Dedifferentiated amniotic fluid mesenchymal stem cell (primary cell): ENCODE results near the gene EPB41L2.
"Not testable (repeated sequence)": the region's sequence is repeated elsewhere in the genome, so short reads cannot be mapped to it uniquely, and the experiment has no call there.

Experiments used
- DNase-seq: peaks from one replicate; pipeline ENCODE4 v3.0.0-alpha.2; 2016; ENCODE audit errors: extremely low spot score

Gene EPB41L2

GRCh38 chr6:131063028-131063763 lies at the start of gene EPB41L2:
EPB41L2 (minus strand) TSS chr6:131063245; CDS start chr6:130956485, 106,760 bp downstream.
- DNase-seq = peak; percentile 87

- no peak for DNase-seq
Measured at GRCh38 chr6:131112249-131112648, 49.2 kb upstream of the EPB41L2 start.

DNA sequence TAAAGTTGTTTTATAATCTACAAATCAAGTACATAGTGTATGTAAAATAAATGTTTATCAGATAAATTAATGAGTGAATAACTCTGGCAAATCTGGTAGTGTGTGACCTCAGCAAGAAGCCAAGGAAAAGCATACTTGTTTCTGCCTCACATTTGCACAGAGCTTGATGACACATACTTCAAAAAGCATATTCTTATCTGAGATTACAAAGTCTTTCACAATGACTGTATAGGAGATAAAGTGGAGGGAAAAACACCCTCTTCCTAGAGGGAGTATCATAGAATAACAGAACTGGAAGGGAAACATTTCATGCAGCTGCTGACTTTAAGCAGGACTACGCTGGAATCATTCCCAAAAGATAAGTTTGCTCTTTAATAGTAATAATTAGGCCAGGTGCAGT lies 44.1 kb upstream of the EPB41L2 start:
- peak; percentile 60 for DNase-seq

- DNase-seq = no peak
Measured at GRCh38 chr6:131103901-131104300, 40.9 kb upstream of the EPB41L2 start.

DNA sequence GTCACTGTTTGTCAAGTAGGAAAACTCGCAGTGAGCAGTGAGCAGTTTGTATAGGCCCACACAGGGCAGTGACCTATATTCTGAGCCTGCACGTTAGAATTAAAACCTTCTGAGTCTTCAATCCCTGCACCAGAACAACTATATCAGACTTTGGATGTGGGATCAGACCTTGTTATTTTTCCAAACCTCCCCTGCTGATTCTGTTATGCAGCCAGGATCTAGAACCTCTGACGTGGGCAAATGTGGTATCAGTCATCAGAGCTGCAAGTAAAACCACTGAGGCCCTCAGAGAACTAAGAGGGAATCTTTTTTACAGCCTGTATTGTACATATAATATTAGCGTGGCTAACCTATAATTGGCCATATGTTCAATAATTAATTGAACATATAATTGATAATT lies 40.3 kb upstream of the EPB41L2 start:
- no peak for DNase-seq

DNA sequence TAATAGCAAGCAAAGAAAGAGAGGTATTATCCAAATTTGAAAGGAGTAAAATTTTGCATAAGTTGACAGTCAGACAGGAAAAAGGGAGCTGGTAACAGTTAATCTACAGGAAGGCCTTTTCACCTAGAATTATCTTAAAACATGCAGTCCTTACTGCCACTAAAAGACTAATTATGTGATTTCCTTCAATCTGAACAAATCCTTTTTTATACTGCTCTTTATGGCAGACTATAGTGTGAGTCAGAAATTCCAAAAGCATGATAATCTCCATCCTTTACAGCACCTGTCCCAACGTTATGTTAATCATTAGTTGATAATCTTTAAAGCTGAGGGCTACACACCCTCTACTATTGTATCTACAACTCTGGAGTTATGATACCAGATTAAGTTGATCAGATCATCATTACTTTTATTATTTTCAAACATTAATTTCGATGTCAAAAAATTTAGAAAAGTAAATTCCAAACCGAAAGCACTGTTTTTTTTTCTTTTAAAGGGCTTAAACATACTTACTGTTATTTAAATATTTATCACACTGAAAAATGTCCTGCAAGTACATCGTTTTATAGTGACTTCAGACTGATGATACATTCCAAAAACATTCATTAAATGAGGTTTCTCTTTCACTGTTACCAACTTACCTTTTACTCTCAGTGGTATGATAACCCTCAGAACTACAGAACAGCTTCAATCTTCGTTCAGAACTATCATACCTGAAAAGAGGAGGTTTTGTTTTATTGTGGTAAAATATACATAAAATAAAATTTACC lies 39.1 kb upstream of the EPB41L2 start:
- no peak for DNase-seq

DNA sequence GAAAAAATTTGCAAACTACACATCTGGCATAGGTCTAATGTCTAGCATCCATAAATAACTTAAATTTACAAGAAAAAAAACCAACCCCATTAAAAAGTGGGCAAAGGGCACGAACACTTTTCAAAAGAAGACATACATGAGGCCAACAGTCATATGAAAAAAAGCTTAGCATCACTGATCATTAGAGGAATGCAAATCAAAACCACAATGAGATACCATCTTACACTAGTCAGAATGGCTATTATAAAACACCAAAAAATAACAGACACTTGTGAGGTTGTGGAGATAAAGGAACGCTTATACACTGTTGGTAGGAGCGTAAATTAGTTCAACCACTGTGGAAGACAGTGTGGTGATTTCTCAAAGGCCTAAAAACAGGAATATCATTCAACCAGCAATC lies 33.7 kb upstream of the EPB41L2 start:
- no peak for DNase-seq

- no peak for DNase-seq
Measured at GRCh38 chr6:131093334-131093733, 30.3 kb upstream of the EPB41L2 start.

DNA sequence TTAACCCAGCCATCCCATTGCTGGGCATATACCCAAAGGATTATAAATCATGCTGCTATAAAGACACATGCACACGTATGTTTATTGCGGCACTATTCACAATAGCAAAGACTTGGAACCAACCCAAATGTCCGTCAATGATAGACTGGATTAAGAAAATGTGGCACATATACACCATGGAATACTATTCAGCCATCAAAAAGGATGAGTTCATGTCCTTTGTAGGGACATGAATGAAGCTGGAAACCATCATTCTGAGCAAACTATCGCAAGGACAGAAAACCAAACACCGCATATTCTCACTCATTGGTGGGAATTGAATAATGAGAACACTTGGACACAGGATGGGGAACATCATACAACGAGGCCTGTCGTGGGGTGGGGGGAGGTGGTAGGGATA lies 28.9 kb upstream of the EPB41L2 start:
- DNase-seq = not testable (repeated sequence)

- DNase-seq = not testable (repeated sequence)
Measured at GRCh38 chr6:131090339-131090738, 27.3 kb upstream of the EPB41L2 start.

- no peak for DNase-seq
Measured at GRCh38 chr6:131084982-131085381, 21.9 kb upstream of the EPB41L2 start.

DNA sequence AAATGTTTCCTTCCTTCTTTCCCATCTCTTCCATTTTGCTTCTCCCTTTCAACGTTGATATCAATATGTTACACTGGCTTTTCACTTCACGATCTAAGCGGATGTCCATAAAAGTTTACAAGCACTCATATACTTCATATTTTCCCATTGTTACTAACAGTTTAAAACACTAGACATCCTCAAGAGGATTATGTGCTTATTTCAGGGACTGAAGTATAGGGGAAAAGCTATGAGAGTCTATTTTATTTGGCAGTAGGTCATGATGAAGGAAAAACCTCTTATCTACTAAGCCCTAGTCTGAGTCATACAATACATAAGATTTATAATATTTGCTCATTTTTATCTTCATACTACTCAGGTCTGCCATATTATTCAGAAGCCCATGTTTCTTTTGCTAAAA lies 20.6 kb upstream of the EPB41L2 start:
- no peak for DNase-seq

- DNase-seq = no peak
Measured at GRCh38 chr6:131082335-131082734, 19.3 kb upstream of the EPB41L2 start.

- DNase-seq = no peak
Measured at GRCh38 chr6:131080084-131080483, 17.0 kb upstream of the EPB41L2 start.

DNA sequence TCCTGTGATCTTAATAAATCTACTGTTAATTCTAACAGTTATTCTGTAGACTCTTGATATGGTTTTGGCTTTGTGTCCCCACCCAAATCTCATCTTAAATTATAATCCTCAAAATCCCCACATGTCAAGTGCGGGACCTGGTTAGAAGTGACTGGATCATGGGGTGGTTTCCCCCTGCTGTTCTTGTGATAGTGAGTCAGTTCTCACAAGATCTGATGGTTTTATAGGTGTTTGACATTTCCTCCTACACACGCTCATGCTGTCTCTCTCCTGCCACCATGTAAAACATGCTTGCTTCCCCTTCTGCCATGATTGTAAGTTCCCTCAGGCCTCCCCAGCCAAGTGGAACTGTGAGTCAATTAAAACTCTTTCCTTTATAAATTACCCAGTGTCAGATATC lies 10.5 kb upstream of the EPB41L2 start:
- DNase-seq = no peak

- peak; percentile 5 for DNase-seq
Measured at GRCh38 chr6:131070061-131070460, 7.0 kb upstream of the EPB41L2 start.

- peak; percentile 3 for DNase-seq
Measured at GRCh38 chr6:131068165-131068564, 5.1 kb upstream of the EPB41L2 start.

DNA sequence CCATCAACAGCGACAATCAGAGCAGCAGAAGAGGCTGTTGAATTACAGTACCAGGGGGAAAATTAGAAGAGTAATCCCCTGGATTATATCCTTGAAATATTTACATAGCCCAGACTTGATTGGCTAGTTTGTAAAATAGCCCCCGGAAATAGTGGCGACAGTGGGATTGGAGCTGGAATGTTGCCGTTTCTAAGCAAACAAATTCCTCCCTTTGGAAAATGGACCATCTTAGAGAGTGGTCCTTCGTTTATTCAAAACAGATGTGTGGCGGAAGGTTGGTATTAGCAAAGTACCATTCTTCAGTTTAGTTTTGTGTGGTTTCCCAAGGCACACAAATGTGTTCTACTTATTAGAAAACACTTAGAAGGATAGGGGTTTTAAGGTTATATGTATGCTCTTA lies 4.5 kb upstream of the EPB41L2 start:
- no peak for DNase-seq

GRCh38 chr6:131065824-131066171 lies 2.8 kb upstream of the EPB41L2 start:
- DNase-seq = no peak

DNA sequence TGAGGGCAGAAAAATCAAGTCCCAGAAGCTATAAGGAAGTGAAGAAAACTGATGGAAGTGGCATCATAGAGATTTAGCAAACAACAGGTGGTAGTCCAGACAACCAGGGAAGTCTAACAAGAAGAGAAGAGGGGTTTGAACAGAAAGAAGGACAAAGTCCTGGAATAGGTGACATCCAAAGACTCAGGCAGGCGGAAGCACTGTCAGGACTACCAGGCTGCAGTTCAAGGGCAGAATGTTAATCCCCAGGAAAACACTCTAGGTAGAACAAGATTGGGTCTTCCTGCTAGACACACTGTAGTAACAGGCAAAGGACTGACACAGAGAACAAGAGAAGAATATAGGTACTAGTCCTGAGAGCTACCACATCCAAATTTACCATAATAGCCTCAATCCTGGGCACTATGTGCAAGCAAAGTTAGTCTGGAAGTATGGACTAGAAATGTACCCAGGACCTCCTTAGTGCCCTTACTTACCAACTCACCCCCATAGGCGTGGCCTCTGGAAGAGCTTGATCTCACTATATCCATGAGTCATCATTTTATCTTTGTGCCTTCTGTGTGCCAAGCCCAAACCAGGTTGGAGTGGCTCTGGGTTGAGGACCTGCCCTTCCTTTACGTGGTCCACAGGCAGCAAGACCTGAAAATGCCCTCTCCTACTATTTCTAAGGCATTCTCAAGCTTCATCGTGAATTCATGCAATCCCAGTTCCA lies 2.2 kb upstream of the EPB41L2 start:
- DNase-seq = no peak

GRCh38 chr6:131063764-131064272 lies 773 bp upstream of the EPB41L2 start:
- no peak for DNase-seq

DNA sequence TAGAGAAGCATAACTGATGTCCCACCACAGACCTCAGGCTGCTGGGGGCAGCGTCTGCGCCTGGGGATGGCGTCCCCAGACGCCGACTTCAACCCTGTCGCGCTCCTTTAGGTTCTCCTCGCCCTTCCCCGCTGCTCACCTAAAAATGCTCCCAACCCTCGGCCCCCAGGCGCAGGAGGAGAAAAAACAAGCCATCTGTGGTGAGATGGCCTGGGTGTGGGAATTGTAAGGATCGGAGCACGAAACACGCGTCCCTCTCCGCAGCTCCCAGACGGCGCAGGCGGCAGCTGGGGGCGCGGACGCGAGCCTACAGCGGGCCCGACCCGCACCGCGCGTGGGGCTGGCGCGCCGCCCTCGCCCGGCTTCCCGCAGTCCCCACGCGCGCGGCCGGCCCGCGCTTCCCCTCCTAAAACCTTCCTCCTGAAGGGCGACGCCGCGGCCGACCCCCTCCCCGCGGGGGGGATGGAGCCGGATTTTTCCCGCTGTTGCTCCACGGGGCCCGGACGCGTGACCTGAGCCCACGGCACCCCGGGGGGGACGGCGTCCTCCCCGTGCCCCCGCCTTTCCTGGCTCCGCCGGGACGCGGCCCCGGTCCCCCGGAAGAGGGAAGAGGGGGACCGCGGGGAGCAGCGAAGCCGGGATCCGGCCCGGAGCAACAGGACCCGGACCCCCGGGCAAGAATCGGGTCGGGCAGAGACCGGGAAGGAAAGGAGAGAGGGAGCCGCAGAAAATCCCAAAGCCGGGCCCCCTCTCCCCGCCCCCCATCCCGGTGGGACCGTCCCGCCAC lies 611 bp downstream of the EPB41L2 start:
- DNase-seq = no peak
